A549 (cell line): ENCODE data around the gene DYNC2I2.

Source experiments
- CBX2 ChIP-seq: fragments of 200-600 bp; sonication (generic); IDR thresholded peaks from 2 replicates; pipeline ENCODE4 v1.6.1; 2016; ENCODE audit warnings: low read depth, mild to moderate bottlenecking, borderline replicate concordance
- CBX8 ChIP-seq: fragments of 200-600 bp; sonication (generic); IDR thresholded peaks from 2 replicates; pipeline ENCODE4 v1.6.1; 2016
- CHD4 ChIP-seq: fragments of 200-600 bp; sonication (generic); IDR thresholded peaks from 2 replicates; pipeline ENCODE4 v1.6.1; 2016; ENCODE audit warnings: antibody characterized with exemption, mild to moderate bottlenecking, borderline replicate concordance
- EP300 ChIP-seq, 2 experiments: fragments of >200 bp; sonication (Bioruptor Twin); formaldehyde crosslinking; IDR thresholded peaks; 2 replicates in 1 of 2; 3 replicates in 1 of 2; pipeline ENCODE4 v1.6.1; 2016 to 2017
- JUN ChIP-seq, 2 experiments: fragments of >200 bp; sonication (Bioruptor Twin); formaldehyde crosslinking; IDR thresholded peaks; 2 replicates in 1 of 2; 3 replicates in 1 of 2; pipeline ENCODE4 v1.6.1; 2016 to 2017
- KDM1A ChIP-seq: fragments of 200-600 bp; sonication (generic); IDR thresholded peaks from 2 replicates; pipeline ENCODE4 v1.6.1; 2016; ENCODE audit warnings: low read depth, mild to moderate bottlenecking
- MYC ChIP-seq: IDR thresholded peaks from 2 replicates; pipeline ENCODE4 v1.6.1; 2012; ENCODE audit warnings: mild to moderate bottlenecking, inconsistent platforms, low read length, improper control_type of control experiment, borderline replicate concordance
- NR3C1 ChIP-seq: fragments of >200 bp; sonication (Bioruptor Twin); formaldehyde crosslinking; IDR thresholded peaks from 3 replicates; pipeline ENCODE4 v1.6.1; 2017
- POLR2A ChIP-seq: IDR thresholded peaks from 2 replicates; pipeline ENCODE4 v1.6.1; 2012; ENCODE audit warnings: mild to moderate bottlenecking, low read length
- RFX5 ChIP-seq: fragments of 450-650 bp; IDR thresholded peaks from 2 replicates; pipeline ENCODE4 v1.7.1; 2014; ENCODE audit warnings: antibody characterized with exemption, mild to moderate bottlenecking, moderate library complexity
- TFCP2L1 ChIP-seq: fragments of 250-450 bp; sonication (Bioruptor Pico); IDR thresholded peaks from 2 replicates; pipeline ENCODE4 v1.5.0; 2021; ENCODE audit warnings: mild to moderate bottlenecking
- TF ChIP-seq, protein P1 (sequence below): fragments of >200 bp; sonication (Bioruptor Twin); formaldehyde crosslinking; IDR thresholded peaks from 3 replicates; pipeline ENCODE4 v1.5.1; 2016
- TF ChIP-seq, protein P2 (sequence below): IDR thresholded peaks from 2 replicates; pipeline ENCODE4 v1.6.1; 2012

DNA sequence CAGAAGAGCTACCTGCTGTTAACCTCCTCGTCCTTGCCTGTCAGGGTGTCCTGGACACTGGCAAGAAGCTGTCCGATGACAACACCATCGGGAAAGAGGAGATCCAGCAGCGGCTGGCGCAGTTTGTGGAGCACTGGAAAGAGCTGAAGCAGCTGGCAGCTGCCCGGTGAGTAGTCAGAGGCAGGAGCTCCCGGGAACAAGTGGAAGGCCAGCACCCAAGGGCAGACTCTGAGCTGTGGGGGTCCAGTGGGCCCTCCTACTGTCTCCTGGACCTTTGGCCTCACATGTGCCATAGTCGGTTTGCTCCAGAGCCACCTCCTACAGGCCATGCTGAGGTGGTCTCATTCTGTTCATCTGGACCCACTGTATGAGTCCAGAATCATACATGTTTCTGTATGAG, 38.7 kb downstream of the DYNC2I2 start:
- TF ChIP-seq TFCP2L1 (no peak), CHD4 (no peak), NR3C1 (no peak), CBX8 (no peak), KDM1A (no peak), JUN (IDR thresholded peaks at IDR 0.05) (no peak), POLR2A (no peak), EP300 (IDR thresholded peaks at IDR 0.05) (no peak), RFX5 (no peak), CBX2 (no peak), MYC (no peak)
- TF ChIP-seq, protein P1, sequence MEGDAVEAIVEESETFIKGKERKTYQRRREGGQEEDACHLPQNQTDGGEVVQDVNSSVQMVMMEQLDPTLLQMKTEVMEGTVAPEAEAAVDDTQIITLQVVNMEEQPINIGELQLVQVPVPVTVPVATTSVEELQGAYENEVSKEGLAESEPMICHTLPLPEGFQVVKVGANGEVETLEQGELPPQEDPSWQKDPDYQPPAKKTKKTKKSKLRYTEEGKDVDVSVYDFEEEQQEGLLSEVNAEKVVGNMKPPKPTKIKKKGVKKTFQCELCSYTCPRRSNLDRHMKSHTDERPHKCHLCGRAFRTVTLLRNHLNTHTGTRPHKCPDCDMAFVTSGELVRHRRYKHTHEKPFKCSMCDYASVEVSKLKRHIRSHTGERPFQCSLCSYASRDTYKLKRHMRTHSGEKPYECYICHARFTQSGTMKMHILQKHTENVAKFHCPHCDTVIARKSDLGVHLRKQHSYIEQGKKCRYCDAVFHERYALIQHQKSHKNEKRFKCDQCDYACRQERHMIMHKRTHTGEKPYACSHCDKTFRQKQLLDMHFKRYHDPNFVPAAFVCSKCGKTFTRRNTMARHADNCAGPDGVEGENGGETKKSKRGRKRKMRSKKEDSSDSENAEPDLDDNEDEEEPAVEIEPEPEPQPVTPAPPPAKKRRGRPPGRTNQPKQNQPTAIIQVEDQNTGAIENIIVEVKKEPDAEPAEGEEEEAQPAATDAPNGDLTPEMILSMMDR, result no peak
- TF ChIP-seq, protein P2, sequence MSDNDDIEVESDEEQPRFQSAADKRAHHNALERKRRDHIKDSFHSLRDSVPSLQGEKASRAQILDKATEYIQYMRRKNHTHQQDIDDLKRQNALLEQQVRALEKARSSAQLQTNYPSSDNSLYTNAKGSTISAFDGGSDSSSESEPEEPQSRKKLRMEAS, result no peak
